Uterus (tissue), 2 donors: Measurements from ENCODE around the gene PCDHB8.
"Not testable (repeated sequence)": the region's sequence is repeated elsewhere in the genome, so short reads cannot be mapped to it uniquely, and the experiment has no call there.

ENCODE experiments used
- POLR2A ChIP-seq, 2 donors: fragments of 450-650 bp; IDR thresholded peaks; one replicate each; pipeline ENCODE4 v1.6.1; 2016; ENCODE audit warnings: antibody characterized with exemption in 2 of 2, mild to moderate bottlenecking in 1 of 2, moderate library complexity in 1 of 2
- TF ChIP-seq, protein P1 (sequence below), 4 experiments: fragments of 200-600 bp in 2 of 4; fragments of 450-650 bp in 2 of 4; sonication (generic) in 2 of 4; IDR thresholded peaks; one replicate each; pipeline ENCODE4 v1.5.1; 2016 to 2019; ENCODE audit warnings: antibody characterized with exemption in 4 of 4, mild to moderate bottlenecking in 2 of 4, moderate library complexity in 1 of 4

DNA sequence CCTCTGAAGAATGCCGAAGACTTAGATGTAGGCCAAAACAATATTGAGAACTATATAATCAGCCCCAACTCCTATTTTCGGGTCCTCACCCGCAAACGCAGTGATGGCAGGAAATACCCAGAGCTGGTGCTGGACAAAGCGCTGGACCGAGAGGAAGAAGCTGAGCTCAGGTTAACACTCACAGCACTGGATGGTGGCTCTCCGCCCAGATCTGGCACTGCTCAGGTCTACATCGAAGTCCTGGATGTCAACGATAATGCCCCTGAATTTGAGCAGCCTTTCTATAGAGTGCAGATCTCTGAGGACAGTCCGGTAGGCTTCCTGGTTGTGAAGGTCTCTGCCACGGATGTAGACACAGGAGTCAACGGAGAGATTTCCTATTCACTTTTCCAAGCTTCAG, 37.0 kb downstream of the PCDHB8 start:
- TF ChIP-seq, protein P1, sequence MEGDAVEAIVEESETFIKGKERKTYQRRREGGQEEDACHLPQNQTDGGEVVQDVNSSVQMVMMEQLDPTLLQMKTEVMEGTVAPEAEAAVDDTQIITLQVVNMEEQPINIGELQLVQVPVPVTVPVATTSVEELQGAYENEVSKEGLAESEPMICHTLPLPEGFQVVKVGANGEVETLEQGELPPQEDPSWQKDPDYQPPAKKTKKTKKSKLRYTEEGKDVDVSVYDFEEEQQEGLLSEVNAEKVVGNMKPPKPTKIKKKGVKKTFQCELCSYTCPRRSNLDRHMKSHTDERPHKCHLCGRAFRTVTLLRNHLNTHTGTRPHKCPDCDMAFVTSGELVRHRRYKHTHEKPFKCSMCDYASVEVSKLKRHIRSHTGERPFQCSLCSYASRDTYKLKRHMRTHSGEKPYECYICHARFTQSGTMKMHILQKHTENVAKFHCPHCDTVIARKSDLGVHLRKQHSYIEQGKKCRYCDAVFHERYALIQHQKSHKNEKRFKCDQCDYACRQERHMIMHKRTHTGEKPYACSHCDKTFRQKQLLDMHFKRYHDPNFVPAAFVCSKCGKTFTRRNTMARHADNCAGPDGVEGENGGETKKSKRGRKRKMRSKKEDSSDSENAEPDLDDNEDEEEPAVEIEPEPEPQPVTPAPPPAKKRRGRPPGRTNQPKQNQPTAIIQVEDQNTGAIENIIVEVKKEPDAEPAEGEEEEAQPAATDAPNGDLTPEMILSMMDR (IDR thresholded peaks at IDR 0.05) = not testable (repeated sequence)
- TF ChIP-seq POLR2A (IDR thresholded peaks at IDR 0.05) = not testable (repeated sequence)
